Globus pallidus (tissue), 1 donor: ENCODE results near the gene SPATA2.
"Not testable (repeated sequence)": the region's sequence is repeated elsewhere in the genome, so short reads cannot be mapped to it uniquely, and the experiment has no call there.

Source experiments
- DNase-seq: peaks from one replicate; pipeline ENCODE4 v3.0.0-alpha.2; 2015; ENCODE audit warnings: low spot score

Gene SPATA2

GRCh38 chr20:49901588-49901987, 13.7 kb downstream of the SPATA2 start:
- no peak for DNase-seq

GRCh38 chr20:49899541-49900383, 15.6 kb downstream of the SPATA2 start:
- no peak for DNase-seq

- no peak for DNase-seq
Observed at GRCh38 chr20:49896204-49896603, 19.1 kb downstream of the SPATA2 start.

- DNase-seq: not testable (repeated sequence)
Observed at GRCh38 chr20:49895474-49896093, 19.7 kb downstream of the SPATA2 start.

GRCh38 chr20:49894073-49894470, 21.3 kb downstream of the SPATA2 start:
- DNase-seq: no peak

GRCh38 chr20:49893242-49894072, 21.9 kb downstream of the SPATA2 start:
- no peak for DNase-seq

GRCh38 chr20:49892817-49893216, 22.5 kb downstream of the SPATA2 start:
- no peak for DNase-seq

- DNase-seq: no peak
Observed at GRCh38 chr20:49892260-49892659, 23.1 kb downstream of the SPATA2 start.

- no peak for DNase-seq
Observed at GRCh38 chr20:49891476-49892110, 23.7 kb downstream of the SPATA2 start.

- no peak for DNase-seq
Observed at GRCh38 chr20:49890471-49891361, 24.6 kb downstream of the SPATA2 start.

- DNase-seq: no peak
Observed at GRCh38 chr20:49889935-49890333, 25.4 kb downstream of the SPATA2 start.

- no peak for DNase-seq
Observed at GRCh38 chr20:49889001-49889934, 26.1 kb downstream of the SPATA2 start.

GRCh38 chr20:49888212-49889000, 26.9 kb downstream of the SPATA2 start:
- peak; percentile 94 for DNase-seq

GRCh38 chr20:49887251-49888211, 27.8 kb downstream of the SPATA2 start:
- no peak for DNase-seq

- no peak for DNase-seq
Observed at GRCh38 chr20:49886571-49887213, 28.6 kb downstream of the SPATA2 start.

- no peak for DNase-seq
Observed at GRCh38 chr20:49885558-49886332, 29.6 kb downstream of the SPATA2 start.
